Chondrocyte (in vitro differentiated cells): ENCODE data around the gene NELL2. TPM values are rescaled to one million over a fixed set of nuclear protein-coding genes. Genes with fewer than 3 reads are reported as not detected.
"Not testable (repeated sequence)": the region's sequence is repeated elsewhere in the genome, so short reads cannot be mapped to it uniquely, and the experiment has no call there.

Source experiments
- DNase-seq: peaks from one replicate; pipeline ENCODE4 v3.0.0; 2021; ENCODE audit warnings: mixed read lengths, low spot score
- H3K27ac Mint-ChIP-seq: one replicate; pipeline ENCODE4 v1.8.0; 2021; ENCODE audit warnings: mild to moderate bottlenecking, moderate library complexity, mixed read lengths; ENCODE audit not compliant: unreplicated experiment
- H3K27me3 Mint-ChIP-seq: 2 replicates; pipeline ENCODE4 v1.8.0; 2021; ENCODE audit warnings: low read depth, mixed read lengths
- H3K36me3 Mint-ChIP-seq: 2 replicates; pipeline ENCODE4 v1.8.0; 2021; ENCODE audit warnings: low read depth, mixed read lengths
- H3K4me1 Mint-ChIP-seq: 2 replicates; pipeline ENCODE4 v1.8.0; 2021; ENCODE audit warnings: low read depth, mild to moderate bottlenecking, mixed read lengths
- H3K4me3 Mint-ChIP-seq: one replicate; pipeline ENCODE4 v1.8.0; 2021; ENCODE audit warnings: mild to moderate bottlenecking, moderate library complexity, mixed read lengths; ENCODE audit not compliant: unreplicated experiment
- H3K9me3 Mint-ChIP-seq: 2 replicates; pipeline ENCODE4 v1.8.0; 2021; ENCODE audit warnings: low read depth, mixed read lengths
- total RNA-seq: library from RNA; stranded (reverse); gene quantifications from 3 replicates; pipeline ENCODE4 v1.2.1, GENCODE V29; 2021
- TF ChIP-seq, protein P1 (sequence below): fragments of 200-600 bp; sonication (generic); IDR thresholded peaks from 2 replicates; pipeline ENCODE4 v1.5.0; 2021; ENCODE audit warnings: antibody characterized with exemption, mild to moderate bottlenecking, moderate library complexity

The NELL2 gene
- total RNA-seq, 1 donor from 2014 or later: not detected

DNA sequence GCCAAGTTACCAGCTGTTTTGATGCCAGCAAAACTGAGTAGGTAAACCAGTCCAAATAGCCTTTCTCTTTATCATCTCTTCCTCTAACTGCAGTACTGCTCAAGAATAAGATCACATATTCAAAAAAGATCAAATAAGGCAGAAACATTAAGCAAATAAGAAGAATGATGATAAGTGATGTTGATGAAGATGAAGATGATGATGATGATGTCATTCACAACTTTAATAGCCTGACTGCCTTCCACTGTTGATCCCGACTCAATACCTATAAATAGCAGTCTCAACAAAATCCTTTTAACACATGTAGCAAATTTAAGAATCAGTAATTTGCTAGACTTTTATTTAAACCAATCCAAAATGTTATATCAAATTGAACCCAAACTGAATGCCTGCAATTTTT is 47.1 kb downstream of the NELL2 start:
- no peak overlapping the region for H3K4me3 Mint-ChIP-seq
- DNase-seq: no peak

DNA sequence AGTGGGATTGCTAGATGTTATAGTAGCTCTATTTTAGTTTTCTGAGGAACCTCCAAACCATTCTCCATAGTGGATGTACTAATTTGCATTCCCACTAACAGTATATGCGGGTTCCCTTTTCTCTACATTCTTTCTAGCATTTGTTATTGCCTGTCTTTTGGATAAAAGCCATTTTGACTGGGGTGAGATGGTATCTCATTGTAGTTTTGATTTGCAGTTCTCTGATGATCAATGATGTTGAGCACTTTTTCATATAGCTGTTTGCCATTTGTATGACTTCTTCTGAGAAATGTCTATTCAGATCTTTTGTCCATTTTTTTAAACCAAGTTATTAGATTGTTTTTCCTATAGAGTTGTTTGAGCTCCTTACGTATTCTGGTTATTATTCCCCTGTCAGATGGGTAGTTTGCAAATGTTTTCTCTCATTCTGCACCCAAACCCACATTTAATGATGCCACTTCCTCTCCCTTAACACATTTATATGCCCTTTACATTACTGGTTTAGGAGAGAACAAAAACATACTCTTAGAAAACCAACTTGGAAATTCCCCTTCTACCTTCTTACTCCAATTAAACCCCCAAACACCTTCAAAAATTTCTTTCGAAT is 48.2 kb downstream of the NELL2 start:
- DNase-seq: no peak
- H3K9me3 Mint-ChIP-seq: no peaks in the 10 kb centered on the region
- H3K36me3 Mint-ChIP-seq: no peaks in the 10 kb centered on the region
- H3K4me1 Mint-ChIP-seq: no peaks in the 10 kb centered on the region
- TF ChIP-seq, protein P1, sequence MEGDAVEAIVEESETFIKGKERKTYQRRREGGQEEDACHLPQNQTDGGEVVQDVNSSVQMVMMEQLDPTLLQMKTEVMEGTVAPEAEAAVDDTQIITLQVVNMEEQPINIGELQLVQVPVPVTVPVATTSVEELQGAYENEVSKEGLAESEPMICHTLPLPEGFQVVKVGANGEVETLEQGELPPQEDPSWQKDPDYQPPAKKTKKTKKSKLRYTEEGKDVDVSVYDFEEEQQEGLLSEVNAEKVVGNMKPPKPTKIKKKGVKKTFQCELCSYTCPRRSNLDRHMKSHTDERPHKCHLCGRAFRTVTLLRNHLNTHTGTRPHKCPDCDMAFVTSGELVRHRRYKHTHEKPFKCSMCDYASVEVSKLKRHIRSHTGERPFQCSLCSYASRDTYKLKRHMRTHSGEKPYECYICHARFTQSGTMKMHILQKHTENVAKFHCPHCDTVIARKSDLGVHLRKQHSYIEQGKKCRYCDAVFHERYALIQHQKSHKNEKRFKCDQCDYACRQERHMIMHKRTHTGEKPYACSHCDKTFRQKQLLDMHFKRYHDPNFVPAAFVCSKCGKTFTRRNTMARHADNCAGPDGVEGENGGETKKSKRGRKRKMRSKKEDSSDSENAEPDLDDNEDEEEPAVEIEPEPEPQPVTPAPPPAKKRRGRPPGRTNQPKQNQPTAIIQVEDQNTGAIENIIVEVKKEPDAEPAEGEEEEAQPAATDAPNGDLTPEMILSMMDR: no peak
- no peak overlapping the region for H3K27ac Mint-ChIP-seq
- no peak overlapping the region for H3K4me3 Mint-ChIP-seq
- no peaks in the 10 kb centered on the region for H3K27me3 Mint-ChIP-seq

More for the DNA sequence above, 47.1 kb downstream of the NELL2 start:
- TF ChIP-seq, protein P1: no peak
- no peaks in the 10 kb centered on the region for H3K4me1 Mint-ChIP-seq
- no peaks in the 10 kb centered on the region for H3K9me3 Mint-ChIP-seq
- H3K27ac Mint-ChIP-seq: no peak overlapping the region
- no peaks in the 10 kb centered on the region for H3K36me3 Mint-ChIP-seq
- H3K27me3 Mint-ChIP-seq: no peaks in the 10 kb centered on the region

DNA sequence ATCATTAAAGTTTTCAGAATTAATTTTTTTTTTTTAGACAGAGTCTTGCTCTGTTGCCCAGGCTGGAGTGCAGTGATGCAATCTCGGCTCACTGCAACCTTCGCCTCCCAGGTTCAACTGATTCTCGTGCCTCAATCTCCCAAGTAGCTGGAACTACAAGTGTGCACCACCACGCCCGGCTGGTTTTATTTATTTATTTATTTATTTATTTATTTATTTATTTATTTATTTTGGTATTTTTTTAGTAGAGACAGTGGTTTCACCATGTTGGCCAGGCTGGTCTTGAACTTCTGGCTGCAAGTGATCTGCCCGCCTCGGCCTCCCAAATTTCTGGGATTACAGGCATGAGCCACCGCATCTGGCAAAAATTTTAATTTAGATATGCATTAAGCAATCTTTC is 54.4 kb downstream of the NELL2 start:
- not testable (repeated sequence) for H3K4me3 Mint-ChIP-seq, H3K9me3 Mint-ChIP-seq, DNase-seq, H3K36me3 Mint-ChIP-seq, H3K27ac Mint-ChIP-seq, H3K27me3 Mint-ChIP-seq, H3K4me1 Mint-ChIP-seq

DNA sequence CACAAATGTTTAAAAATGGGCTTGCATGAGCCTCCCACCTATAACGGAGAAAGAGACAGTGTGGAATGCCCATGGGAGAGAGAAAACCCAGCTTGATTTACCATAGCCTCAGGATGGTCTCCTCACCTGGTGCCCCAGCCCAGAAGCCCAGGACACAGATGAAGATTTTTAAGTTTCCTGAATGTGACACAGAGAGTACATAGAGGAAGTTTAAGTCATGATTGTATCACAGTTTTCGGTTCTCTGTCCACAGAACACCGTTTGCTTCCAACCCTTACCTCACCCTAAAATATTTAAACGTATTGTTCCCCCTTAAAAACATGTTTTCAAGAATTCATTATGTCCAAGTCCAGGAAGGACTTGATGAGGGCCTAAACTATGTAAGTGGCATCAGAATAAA is 56.2 kb downstream of the NELL2 start:
- DNase-seq: no peak
- Mint-ChIP-seq H3K4me3 (no peak overlapping the region), H3K27me3 (no peaks in the 10 kb centered on the region), H3K27ac (no peak overlapping the region), H3K36me3 (no peaks in the 10 kb centered on the region), H3K4me1 (no peaks in the 10 kb centered on the region), H3K9me3 (no peaks in the 10 kb centered on the region)
- TF ChIP-seq, protein P1: no peak

DNA sequence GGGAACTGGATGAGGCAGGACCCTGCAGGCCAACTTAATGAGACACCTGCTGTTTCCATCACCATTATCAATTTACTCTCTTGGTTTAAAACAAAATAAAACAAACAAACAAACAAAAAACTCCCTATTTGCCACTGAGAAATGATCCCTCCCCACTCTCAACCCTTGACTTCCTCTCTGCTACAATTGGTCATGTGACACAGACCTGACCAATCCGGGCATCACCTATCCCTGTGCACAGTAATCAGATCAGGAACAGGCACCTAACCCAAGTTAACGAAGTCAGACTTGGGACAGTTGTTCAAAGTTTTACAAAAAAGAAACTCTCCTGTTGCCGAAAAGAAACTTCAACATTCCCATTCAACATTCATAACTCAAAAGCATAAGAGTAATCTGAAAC is 58.4 kb downstream of the NELL2 start:
- TF ChIP-seq, protein P1: no peak
- Mint-ChIP-seq H3K4me3 (no peak overlapping the region), H3K27ac (no peak overlapping the region), H3K4me1 (no peaks in the 10 kb centered on the region), H3K36me3 (no peaks in the 10 kb centered on the region), H3K9me3 (no peaks in the 10 kb centered on the region), H3K27me3 (no peaks in the 10 kb centered on the region)
- no peak for DNase-seq

DNA sequence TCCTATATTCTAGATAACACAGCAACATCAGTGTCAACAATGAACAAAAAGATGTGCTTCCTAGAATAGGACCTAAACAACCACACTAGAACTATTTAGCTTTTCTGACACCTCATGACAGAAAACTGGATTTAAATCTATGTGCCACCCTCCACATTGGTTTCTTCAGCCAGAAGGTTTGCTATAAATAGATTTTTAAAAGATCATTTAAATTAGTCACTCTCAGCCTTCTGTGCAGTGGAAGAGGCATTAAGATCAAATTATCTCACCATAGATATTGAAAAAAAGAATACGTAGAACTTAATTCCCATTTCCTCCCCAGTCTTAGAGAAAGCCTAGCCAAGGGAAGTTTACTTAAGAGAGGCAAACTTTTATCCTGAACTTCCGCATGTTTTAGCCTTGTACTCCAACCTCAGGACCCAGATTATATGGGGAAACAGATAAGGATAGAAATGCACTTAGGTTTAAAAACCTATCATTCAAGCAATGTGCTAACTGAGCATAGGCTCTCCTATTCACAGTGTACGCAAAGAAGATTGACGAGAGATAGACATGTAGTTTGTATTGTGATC is 59.6 kb downstream of the NELL2 start:
- no peaks in the 10 kb centered on the region for H3K36me3 Mint-ChIP-seq
- peaks cover 2% of the 10 kb centered on the region for H3K27me3 Mint-ChIP-seq
- no peak overlapping the region for H3K4me3 Mint-ChIP-seq
- H3K27ac Mint-ChIP-seq: no peak overlapping the region
- no peak for DNase-seq
- H3K4me1 Mint-ChIP-seq: no peaks in the 10 kb centered on the region
- TF ChIP-seq, protein P1: no peak
- H3K9me3 Mint-ChIP-seq: no peaks in the 10 kb centered on the region
